Stimulated activated naive CD8-positive, alpha-beta T cell treated with anti-CD3 and anti-CD28 coated beads, Interleukin-15, Interleukin-2, amounts not matched to agents 100 U/mL and 50 U/mL, for 24 hours (primary cell): ENCODE results near the gene SGPL1.
"Not testable (repeated sequence)": the region's sequence is repeated elsewhere in the genome, so short reads cannot be mapped to it uniquely, and the experiment has no call there.

Experiments used
- ATAC-seq: fragments of 150-1000 bp; cut with Tn5 transposase; one replicate; pipeline ENCODE4 v1.10.0; 2021
- DNase-seq: peaks from one replicate; pipeline ENCODE4 v3.0.0; 2021

SGPL1 gene

DNA sequence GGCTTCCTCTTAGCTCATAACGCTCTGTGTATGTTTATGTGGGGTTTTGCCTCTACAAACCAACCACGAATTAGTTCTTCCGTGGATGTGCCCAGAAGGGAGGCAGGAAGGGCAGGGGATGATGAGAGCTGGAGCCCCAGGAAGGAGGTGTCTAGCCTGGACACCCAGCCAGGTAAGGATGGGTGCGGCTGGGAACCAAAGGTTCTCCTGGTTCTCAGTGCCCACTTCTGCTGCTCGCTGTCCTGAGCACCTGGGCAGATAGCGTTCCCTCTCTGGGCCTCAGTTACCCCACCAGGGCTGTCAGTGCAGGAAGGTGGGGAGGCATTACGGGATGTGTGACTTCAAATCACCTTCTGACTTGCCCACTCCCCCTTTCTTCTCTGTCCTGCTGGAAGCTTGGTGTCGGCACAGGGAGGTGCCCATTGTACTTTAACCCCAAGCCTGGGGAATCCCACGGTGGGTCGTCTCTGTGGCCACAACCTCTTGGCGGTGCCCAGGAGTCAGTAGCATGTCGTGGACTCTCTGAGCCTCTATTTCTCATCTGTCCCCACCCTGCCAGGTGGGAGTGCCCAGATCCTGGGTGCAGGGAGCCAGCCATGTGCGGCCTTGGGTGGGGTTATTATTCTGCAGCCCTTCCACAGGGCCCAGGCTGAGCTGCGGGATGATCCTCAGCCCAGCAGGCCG, 91.3 kb downstream of the SGPL1 start:
- ATAC-seq = no peak

GRCh38 chr10:70907637-70908405, 92.1 kb downstream of the SGPL1 start:
- no peak for DNase-seq
- no peak for ATAC-seq

More for the DNA sequence above, 91.3 kb downstream of the SGPL1 start:
- no peak for DNase-seq

DNA sequence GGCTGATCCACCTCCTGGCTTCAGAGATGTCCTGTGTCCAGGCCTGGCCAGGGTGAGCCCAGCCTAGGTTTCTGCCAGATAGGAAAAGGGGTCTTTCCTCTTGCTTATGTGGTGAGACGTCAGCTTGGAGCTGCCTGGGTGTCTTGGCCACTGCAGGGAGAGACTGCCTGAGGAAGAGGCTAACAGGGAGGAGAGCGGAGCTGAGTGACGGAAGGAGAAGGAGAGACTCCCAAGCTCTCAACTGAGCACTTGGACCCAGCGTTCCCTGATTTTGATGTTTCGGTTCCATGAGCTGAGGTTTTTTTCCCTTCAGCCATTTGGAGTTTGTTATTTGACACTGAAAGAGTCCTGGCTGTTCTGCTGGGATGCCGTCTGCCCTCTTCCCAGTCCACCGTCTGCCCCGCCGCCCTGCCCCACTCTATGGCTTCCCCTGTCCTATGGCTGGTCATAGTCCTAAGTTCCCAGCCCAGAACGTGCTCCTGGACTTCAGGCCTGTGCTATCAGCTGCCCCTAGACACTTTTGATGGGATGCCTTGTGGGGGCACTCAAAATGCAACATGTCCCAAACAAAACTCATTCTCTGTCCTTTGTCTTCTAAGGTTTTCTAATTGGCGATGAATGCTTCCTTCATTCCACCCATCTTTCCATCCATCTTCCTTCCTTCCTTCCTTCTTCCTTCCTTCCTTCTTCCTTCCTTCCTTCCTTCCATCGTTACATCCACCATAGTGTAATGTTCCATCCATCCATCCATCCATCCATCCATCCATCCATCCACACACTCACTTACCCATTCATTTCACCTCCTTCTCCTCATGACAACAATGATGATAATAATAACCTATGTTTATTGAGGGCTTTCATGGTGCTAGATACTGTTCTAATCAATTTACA, 92.9 kb downstream of the SGPL1 start:
- ATAC-seq (no peak), DNase-seq (no peak)

- no peak for DNase-seq
- ATAC-seq = no peak
Measured at GRCh38 chr10:70909326-70909935, 93.7 kb downstream of the SGPL1 start.

DNA sequence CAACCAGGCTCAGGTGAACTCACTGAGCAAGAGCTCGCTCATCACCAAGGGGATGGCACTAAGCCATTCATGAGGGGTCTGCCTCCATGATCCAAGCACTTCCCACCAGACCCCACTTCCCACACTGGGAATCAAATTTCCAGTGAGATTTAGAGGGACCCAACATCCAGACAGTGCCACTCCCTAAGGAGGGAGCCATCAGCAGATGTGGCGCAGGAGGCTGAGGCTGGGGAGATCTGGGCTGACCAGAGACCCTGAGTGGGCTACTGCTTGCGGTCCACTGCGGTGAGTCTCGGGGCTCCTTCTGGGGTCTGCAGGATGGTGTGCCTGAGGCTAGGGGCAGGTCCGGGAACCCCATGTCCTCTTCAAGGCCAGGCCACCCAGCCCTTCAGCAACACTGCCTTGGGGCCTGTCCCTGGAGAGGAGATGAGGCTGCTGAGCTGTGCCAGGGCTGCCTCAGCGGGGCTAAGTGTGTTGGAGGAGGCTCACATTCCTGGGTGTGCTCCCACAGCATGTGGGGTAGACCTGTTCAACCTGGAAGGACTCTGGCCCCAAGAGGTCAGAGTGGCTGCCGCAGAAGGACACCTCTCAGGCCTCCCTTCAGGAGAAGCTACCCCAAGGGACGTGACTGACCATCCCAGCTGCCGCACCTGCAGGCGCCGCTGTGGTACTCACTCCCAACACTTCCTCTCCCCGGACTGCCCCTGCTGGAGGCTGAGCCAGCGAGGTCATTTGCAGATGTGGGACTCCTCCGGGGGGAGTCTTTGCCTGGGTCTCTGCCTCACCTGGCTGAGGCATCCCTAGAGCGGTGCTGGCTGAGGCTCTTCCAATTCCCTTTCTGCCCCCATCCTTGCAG, 95.0 kb downstream of the SGPL1 start:
- DNase-seq (no peak), ATAC-seq (no peak)

DNA sequence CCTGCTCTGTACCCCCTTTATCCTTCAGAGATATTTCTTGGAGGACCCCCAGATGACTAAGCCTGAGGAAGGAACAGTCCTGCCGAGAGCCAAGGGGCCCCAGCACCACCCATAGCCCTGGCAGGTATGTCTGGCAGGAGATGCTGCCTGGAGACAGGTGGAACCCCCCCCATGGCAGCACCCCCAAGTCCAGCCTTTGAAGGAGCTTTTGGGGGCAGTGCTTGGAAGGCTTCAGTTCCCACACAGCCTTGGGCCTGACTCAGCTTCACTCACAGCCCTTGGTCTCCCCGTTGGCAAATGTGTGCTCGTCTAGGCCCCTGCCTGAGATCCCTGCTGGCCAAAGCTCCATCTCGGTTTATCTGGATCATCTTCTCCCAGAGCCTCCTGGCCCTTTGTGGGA, 95.6 kb downstream of the SGPL1 start:
- no peak for DNase-seq
- ATAC-seq = no peak

DNA sequence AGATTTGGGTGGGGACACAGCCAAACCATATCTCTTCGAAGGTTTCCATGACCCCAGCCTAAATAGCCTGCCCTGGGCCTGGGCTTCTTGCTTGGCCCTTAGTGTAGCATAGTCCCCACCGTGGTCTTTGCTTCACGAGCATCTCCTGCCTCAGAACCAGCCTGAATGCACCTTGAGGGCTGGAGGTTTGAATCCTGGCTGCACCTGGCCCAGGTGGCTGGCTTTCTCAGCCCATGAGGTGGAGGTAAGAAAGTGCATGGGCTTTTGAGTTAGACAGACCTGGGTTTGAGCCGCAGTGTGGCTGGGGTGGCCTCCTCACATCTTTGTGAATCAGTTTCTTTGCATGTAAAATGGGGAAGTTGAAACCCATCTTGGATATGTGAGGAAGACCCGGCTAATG, 96.8 kb downstream of the SGPL1 start:
- no peak for DNase-seq
- no peak for ATAC-seq

- ATAC-seq (no peak), DNase-seq (no peak)
Measured at GRCh38 chr10:70913191-70913892, 97.6 kb downstream of the SGPL1 start.

GRCh38 chr10:70913893-70914240, 98.1 kb downstream of the SGPL1 start:
- ATAC-seq (no peak), DNase-seq (no peak)

- no peak for DNase-seq
- ATAC-seq = no peak
Measured at GRCh38 chr10:70914316-70914864, 98.6 kb downstream of the SGPL1 start.

- no peak for DNase-seq
- ATAC-seq = no peak
Measured at GRCh38 chr10:70915206-70915605, 99.5 kb downstream of the SGPL1 start.

DNA sequence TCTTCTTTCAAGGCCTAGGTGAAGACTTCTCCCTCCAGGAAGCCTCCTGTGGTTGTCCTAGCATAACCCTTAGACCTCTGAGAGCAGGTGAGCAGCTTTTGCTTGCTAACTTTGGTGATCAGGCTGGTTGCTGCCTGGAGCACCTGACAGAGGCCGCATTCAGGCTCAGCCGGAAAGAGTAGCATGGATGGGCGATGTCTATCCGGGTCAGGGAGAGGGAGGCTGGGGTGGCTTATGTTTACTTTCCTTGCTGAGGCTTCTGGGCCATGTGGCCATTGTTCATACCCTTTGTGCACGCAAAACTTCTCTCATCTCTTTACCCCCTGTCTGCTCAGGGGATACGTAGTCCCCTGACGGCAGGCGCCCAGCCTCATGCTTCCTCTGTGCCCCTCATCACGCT, 100.1 kb downstream of the SGPL1 start:
- ATAC-seq (no peak), DNase-seq (no peak)

GRCh38 chr10:70916241-70916640, 100.5 kb downstream of the SGPL1 start:
- DNase-seq (no peak), ATAC-seq (no peak)

DNA sequence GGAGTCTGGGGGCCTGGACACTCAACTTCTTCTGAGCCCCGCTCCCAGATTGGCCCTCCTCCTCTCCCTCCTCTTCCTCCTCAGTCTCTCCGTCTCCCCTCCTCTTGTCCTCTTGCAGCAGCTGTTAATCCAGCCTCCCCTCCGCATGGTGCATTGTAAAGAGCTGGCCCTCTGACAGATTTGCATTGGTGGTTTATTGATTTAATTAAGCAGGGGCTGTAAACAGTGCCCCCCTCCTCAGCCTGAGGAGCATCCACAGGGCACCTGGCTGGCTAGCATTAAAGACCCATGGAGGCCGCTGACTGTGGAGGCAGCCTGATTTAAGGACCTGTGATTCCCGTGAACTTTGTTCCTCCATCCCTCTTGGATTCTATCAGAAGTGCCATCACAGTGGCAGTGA, 101.5 kb downstream of the SGPL1 start:
- DNase-seq (no peak), ATAC-seq (no peak)

DNA sequence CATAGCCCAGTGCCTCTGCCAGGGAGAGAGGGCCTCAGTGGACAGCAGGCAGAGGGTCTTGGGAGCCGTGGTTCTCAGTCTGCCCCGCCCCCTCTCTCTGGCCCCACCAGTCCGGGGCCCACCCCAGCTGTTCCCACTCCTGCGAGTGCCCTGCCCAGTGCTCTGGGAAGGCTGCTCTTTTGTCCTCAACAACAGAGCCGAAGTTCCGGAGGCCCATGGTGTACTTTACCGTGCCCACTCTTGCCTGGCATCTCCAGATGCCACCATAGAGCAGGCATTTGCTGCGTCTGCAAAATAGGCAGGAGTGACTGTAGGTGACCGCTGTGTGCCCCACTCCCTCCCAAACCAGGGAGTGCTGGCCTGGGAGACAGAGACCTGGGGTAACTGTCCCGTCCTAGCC, 101.9 kb downstream of the SGPL1 start:
- no peak for ATAC-seq
- no peak for DNase-seq

- DNase-seq (no peak), ATAC-seq (no peak)
Measured at GRCh38 chr10:70918851-70919530, 103.2 kb downstream of the SGPL1 start.

DNA sequence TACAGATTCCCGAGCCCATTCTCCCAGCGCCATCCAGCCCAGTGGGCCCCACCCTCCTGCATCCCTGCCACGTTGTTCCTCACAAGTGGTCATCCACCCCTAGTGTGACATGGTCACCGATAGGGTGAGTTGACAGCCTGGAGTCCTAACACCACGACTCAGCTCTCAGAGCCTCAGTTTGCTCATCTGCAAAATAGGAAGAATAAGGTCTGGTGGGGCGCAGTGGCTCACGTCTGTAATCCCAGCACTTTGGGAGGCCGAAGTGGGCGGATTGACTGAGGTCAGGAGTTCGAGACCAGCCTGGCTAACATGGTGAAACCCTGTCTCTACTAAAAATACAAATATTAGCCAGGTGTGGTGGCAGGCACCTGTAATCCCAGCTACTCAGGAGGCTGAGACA, 104.2 kb downstream of the SGPL1 start:
- not testable (repeated sequence) for ATAC-seq

GRCh38 chr10:70920519-70920918, 104.8 kb downstream of the SGPL1 start:
- ATAC-seq = no peak
- DNase-seq = no peak

More for the DNA sequence above, 104.2 kb downstream of the SGPL1 start:
- not testable (repeated sequence) for DNase-seq

DNA sequence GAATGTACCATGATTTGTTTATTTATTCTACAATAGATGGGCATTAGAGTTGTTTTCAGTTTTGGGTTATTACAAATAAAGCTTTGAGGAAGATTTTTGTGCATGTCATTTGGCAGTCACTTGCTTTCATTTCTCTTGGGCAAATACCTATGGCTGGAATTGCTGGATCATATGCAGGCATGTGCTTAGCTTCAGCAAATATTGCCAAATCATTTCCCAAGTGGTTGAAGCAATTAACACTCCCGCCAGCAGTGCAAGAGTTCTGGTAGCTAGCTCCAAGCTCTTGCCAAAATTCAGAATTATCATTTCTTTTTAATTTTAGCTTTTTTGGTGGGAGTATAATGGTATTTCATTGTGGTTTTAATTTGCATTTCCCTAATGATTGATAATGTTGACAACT, 105.5 kb downstream of the SGPL1 start:
- DNase-seq (no peak), ATAC-seq (no peak)

- no peak for ATAC-seq
Measured at GRCh38 chr10:70923696-70924095, 107.9 kb downstream of the SGPL1 start.

More at GRCh38 chr10:70923696-70924095, 107.9 kb downstream of the SGPL1 start:
- no peak for DNase-seq
